ENCODE measurements around the gene MAML2.

Gene MAML2

GRCh38 chr11:96049426-96049825 is 293.6 kb downstream of the MAML2 start:
- no peak overlapping the region for H3K27ac ChIP-seq (ENCODE audit: low read depth in 2 of 2, low read length in 2 of 2)
- no peaks in the 10 kb centered on the region for H3K9me3 ChIP-seq (ENCODE audit: control insufficient read depth in 2 of 2, low read length in 2 of 2)
- no peak overlapping the region for H3K9ac ChIP-seq (ENCODE audit: low read depth in 1 of 2, low read length in 2 of 2)
- H3K4me1 ChIP-seq (ENCODE audit: control insufficient read depth in 2 of 2, insufficient read depth in 2 of 2, low read length in 2 of 2): no peaks in the 10 kb centered on the region
- no peaks in the 10 kb centered on the region for H3K36me3 ChIP-seq (ENCODE audit: control insufficient read depth in 2 of 2, insufficient read depth in 2 of 2, low read length in 2 of 2)
- no peak overlapping the region for H3K4me3 ChIP-seq (ENCODE audit: low read length in 2 of 2)
- H3K27me3 ChIP-seq (ENCODE audit: control insufficient read depth in 2 of 2, insufficient read depth in 2 of 2, low read length in 2 of 2): no peaks in the 10 kb centered on the region

GRCh38 chr11:96045622-96046456 is 297.2 kb downstream of the MAML2 start:
- no peak overlapping the region for H3K27ac ChIP-seq (ENCODE audit: low read depth in 2 of 2, low read length in 2 of 2)
- no peaks in the 10 kb centered on the region for H3K36me3 ChIP-seq (ENCODE audit: control insufficient read depth in 2 of 2, insufficient read depth in 2 of 2, low read length in 2 of 2)

DNA sequence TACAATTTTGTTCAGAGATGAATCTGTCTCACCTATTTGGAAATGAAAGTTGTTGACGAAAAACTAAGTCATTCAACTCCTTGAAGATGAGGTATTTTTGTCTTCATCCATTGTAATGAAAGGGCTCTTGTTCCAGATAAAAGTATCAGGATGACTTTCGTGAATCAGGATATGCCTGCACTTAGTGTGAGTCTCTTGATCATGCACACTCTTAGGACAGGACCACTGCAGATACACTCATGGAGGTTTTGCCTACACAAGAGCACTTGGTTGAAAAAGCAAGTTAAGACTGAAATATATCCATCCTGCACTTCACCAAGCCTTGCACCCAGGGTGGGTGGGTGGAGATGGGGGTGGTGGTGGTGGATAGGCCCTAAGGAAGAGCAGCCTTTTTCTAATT is 298.2 kb downstream of the MAML2 start:
- Histone ChIP-seq H3K27me3 (ENCODE audit: control insufficient read depth in 2 of 2, insufficient read depth in 2 of 2, low read length in 2 of 2) (no peaks in the 10 kb centered on the region), H3K4me1 (ENCODE audit: control insufficient read depth in 2 of 2, insufficient read depth in 2 of 2, low read length in 2 of 2) (no peaks in the 10 kb centered on the region), H3K27ac (ENCODE audit: low read depth in 2 of 2, low read length in 2 of 2) (no peak overlapping the region), H3K4me3 (ENCODE audit: low read length in 2 of 2) (no peak overlapping the region), H3K9ac (ENCODE audit: low read depth in 1 of 2, low read length in 2 of 2) (no peak overlapping the region), H3K9me3 (ENCODE audit: control insufficient read depth in 2 of 2, low read length in 2 of 2) (no peaks in the 10 kb centered on the region), H3K36me3 (ENCODE audit: control insufficient read depth in 2 of 2, insufficient read depth in 2 of 2, low read length in 2 of 2) (no peaks in the 10 kb centered on the region)

More at GRCh38 chr11:96045622-96046456, 297.2 kb downstream of the MAML2 start:
- Histone ChIP-seq H3K4me3 (ENCODE audit: low read length in 2 of 2) (no peak overlapping the region), H3K27me3 (ENCODE audit: control insufficient read depth in 2 of 2, insufficient read depth in 2 of 2, low read length in 2 of 2) (no peaks in the 10 kb centered on the region), H3K9ac (ENCODE audit: low read depth in 1 of 2, low read length in 2 of 2) (no peak overlapping the region), H3K9me3 (ENCODE audit: control insufficient read depth in 2 of 2, low read length in 2 of 2) (no peaks in the 10 kb centered on the region), H3K4me1 (ENCODE audit: control insufficient read depth in 2 of 2, insufficient read depth in 2 of 2, low read length in 2 of 2) (no peaks in the 10 kb centered on the region)

DNA sequence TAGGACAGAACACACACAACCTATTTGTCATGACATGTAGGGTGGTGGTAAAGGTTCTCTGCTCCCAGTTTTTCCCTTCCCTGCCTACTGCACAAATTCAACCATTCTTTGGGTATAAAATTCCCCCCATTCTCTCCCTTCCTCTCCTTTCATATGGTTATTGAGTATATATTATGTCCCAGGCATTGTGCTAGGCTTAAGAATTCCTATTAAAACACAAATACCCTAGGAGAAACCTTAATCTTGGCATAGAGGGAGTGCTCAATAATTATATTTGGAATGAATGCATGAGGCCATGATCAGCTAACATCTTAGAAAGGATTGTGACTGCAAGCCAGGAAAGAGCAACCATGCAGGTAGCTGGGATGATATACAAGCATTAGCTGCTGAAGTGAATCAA is 298.7 kb downstream of the MAML2 start:
- Histone ChIP-seq H3K9ac (ENCODE audit: low read depth in 1 of 2, low read length in 2 of 2) (no peak overlapping the region), H3K27ac (ENCODE audit: low read depth in 2 of 2, low read length in 2 of 2) (no peak overlapping the region), H3K36me3 (ENCODE audit: control insufficient read depth in 2 of 2, insufficient read depth in 2 of 2, low read length in 2 of 2) (no peaks in the 10 kb centered on the region), H3K9me3 (ENCODE audit: control insufficient read depth in 2 of 2, low read length in 2 of 2) (no peaks in the 10 kb centered on the region), H3K27me3 (ENCODE audit: control insufficient read depth in 2 of 2, insufficient read depth in 2 of 2, low read length in 2 of 2) (no peaks in the 10 kb centered on the region), H3K4me1 (ENCODE audit: control insufficient read depth in 2 of 2, insufficient read depth in 2 of 2, low read length in 2 of 2) (no peaks in the 10 kb centered on the region), H3K4me3 (ENCODE audit: low read length in 2 of 2) (no peak overlapping the region)

GRCh38 chr11:96043291-96043690 is 299.7 kb downstream of the MAML2 start:
- H3K27me3 ChIP-seq (ENCODE audit: control insufficient read depth in 2 of 2, insufficient read depth in 2 of 2, low read length in 2 of 2): no peaks in the 10 kb centered on the region
- no peaks in the 10 kb centered on the region for H3K9me3 ChIP-seq (ENCODE audit: control insufficient read depth in 2 of 2, low read length in 2 of 2)
- no peak overlapping the region for H3K4me3 ChIP-seq (ENCODE audit: low read length in 2 of 2)
- H3K36me3 ChIP-seq (ENCODE audit: control insufficient read depth in 2 of 2, insufficient read depth in 2 of 2, low read length in 2 of 2): no peaks in the 10 kb centered on the region
- H3K9ac ChIP-seq (ENCODE audit: low read depth in 1 of 2, low read length in 2 of 2): no peak overlapping the region
- no peaks in the 10 kb centered on the region for H3K4me1 ChIP-seq (ENCODE audit: control insufficient read depth in 2 of 2, insufficient read depth in 2 of 2, low read length in 2 of 2)
- H3K27ac ChIP-seq (ENCODE audit: low read depth in 2 of 2, low read length in 2 of 2): no peak overlapping the region

DNA sequence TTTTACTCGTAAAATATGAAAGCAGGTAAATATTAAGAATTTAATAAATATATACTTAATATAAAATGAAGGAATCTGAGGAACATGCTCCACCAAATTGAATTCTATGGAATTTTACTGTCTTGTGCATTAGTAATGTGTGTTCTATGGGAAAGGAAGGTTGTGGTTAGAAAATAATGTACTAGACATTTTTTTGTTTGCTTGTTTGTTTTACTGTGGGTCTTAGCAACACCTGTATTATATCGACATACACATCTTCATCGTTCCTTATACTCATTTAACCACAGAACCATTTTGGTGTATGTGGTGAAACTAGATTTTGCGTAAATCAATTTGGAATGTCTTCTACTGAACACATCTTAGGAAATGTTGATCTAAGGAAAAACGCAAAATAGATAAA is 304.9 kb downstream of the MAML2 start:
- Histone ChIP-seq H3K4me1 (ENCODE audit: control insufficient read depth in 2 of 2, insufficient read depth in 2 of 2, low read length in 2 of 2) (peaks cover 0 to 4% of the 10 kb centered on the region in 2 donors), H3K27me3 (ENCODE audit: control insufficient read depth in 2 of 2, insufficient read depth in 2 of 2, low read length in 2 of 2) (no peaks in the 10 kb centered on the region), H3K9ac (ENCODE audit: low read depth in 1 of 2, low read length in 2 of 2) (no peak overlapping the region), H3K27ac (ENCODE audit: low read depth in 2 of 2, low read length in 2 of 2) (no peak overlapping the region), H3K4me3 (ENCODE audit: low read length in 2 of 2) (no peak overlapping the region), H3K9me3 (ENCODE audit: control insufficient read depth in 2 of 2, low read length in 2 of 2) (no peaks in the 10 kb centered on the region), H3K36me3 (ENCODE audit: control insufficient read depth in 2 of 2, insufficient read depth in 2 of 2, low read length in 2 of 2) (no peaks in the 10 kb centered on the region)

- Histone ChIP-seq H3K4me3 (ENCODE audit: low read length in 2 of 2) (no peak overlapping the region), H3K9me3 (ENCODE audit: control insufficient read depth in 2 of 2, low read length in 2 of 2) (no peaks in the 10 kb centered on the region), H3K27ac (ENCODE audit: low read depth in 2 of 2, low read length in 2 of 2) (no peak overlapping the region), H3K36me3 (ENCODE audit: control insufficient read depth in 2 of 2, insufficient read depth in 2 of 2, low read length in 2 of 2) (no peaks in the 10 kb centered on the region), H3K9ac (ENCODE audit: low read depth in 1 of 2, low read length in 2 of 2) (no peak overlapping the region), H3K4me1 (ENCODE audit: control insufficient read depth in 2 of 2, insufficient read depth in 2 of 2, low read length in 2 of 2) (peaks cover 0 to 4% of the 10 kb centered on the region in 2 donors), H3K27me3 (ENCODE audit: control insufficient read depth in 2 of 2, insufficient read depth in 2 of 2, low read length in 2 of 2) (no peaks in the 10 kb centered on the region)
Measured at GRCh38 chr11:96037405-96037949, 305.5 kb downstream of the MAML2 start.

DNA sequence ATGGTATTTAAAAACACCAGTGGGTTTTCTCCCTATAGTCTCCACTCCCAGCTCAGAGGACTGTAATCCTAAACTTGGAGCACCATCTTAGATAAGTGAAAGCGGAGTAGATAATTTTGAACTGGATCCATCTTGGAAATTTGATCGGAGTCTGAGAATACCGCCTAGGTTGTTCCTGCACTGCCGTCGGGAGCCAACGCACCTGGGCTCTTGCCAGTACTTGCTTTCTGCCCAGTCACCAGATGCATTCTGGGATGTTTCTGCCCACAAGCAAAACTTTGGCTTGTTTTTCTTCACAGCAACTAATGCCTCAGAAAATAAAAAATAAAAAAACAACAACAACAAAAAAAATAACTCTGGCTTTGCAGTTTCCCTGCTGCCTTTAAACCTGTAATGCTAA is 306.1 kb downstream of the MAML2 start:
- Histone ChIP-seq H3K4me1 (ENCODE audit: control insufficient read depth in 2 of 2, insufficient read depth in 2 of 2, low read length in 2 of 2) (peaks cover 0 to 4% of the 10 kb centered on the region in 2 donors), H3K36me3 (ENCODE audit: control insufficient read depth in 2 of 2, insufficient read depth in 2 of 2, low read length in 2 of 2) (no peaks in the 10 kb centered on the region), H3K27ac (ENCODE audit: low read depth in 2 of 2, low read length in 2 of 2) (no peak overlapping the region), H3K9me3 (ENCODE audit: control insufficient read depth in 2 of 2, low read length in 2 of 2) (no peaks in the 10 kb centered on the region), H3K27me3 (ENCODE audit: control insufficient read depth in 2 of 2, insufficient read depth in 2 of 2, low read length in 2 of 2) (no peaks in the 10 kb centered on the region), H3K9ac (ENCODE audit: low read depth in 1 of 2, low read length in 2 of 2) (no peak overlapping the region), H3K4me3 (ENCODE audit: low read length in 2 of 2) (no peak overlapping the region)

GRCh38 chr11:96035740-96036078 is 307.3 kb downstream of the MAML2 start:
- no peak overlapping the region for H3K9ac ChIP-seq (ENCODE audit: low read depth in 1 of 2, low read length in 2 of 2)
- no peaks in the 10 kb centered on the region for H3K9me3 ChIP-seq (ENCODE audit: control insufficient read depth in 2 of 2, low read length in 2 of 2)
- no peaks in the 10 kb centered on the region for H3K27me3 ChIP-seq (ENCODE audit: control insufficient read depth in 2 of 2, insufficient read depth in 2 of 2, low read length in 2 of 2)
- no peak overlapping the region for H3K4me3 ChIP-seq (ENCODE audit: low read length in 2 of 2)
- H3K4me1 ChIP-seq (ENCODE audit: control insufficient read depth in 2 of 2, insufficient read depth in 2 of 2, low read length in 2 of 2): peaks cover 0 to 4% of the 10 kb centered on the region in 2 donors
- H3K36me3 ChIP-seq (ENCODE audit: control insufficient read depth in 2 of 2, insufficient read depth in 2 of 2, low read length in 2 of 2): peaks cover 0 to under 1% of the 10 kb centered on the region in 2 donors
- no peak overlapping the region for H3K27ac ChIP-seq (ENCODE audit: low read depth in 2 of 2, low read length in 2 of 2)

- peaks cover 0 to 2% of the 10 kb centered on the region in 2 donors for H3K36me3 ChIP-seq (ENCODE audit: control insufficient read depth in 2 of 2, insufficient read depth in 2 of 2, low read length in 2 of 2)
- no peak overlapping the region for H3K9ac ChIP-seq (ENCODE audit: low read depth in 1 of 2, low read length in 2 of 2)
- H3K27ac ChIP-seq (ENCODE audit: low read depth in 2 of 2, low read length in 2 of 2): no peak overlapping the region
- no peaks in the 10 kb centered on the region for H3K27me3 ChIP-seq (ENCODE audit: control insufficient read depth in 2 of 2, insufficient read depth in 2 of 2, low read length in 2 of 2)
- no peak overlapping the region for H3K4me3 ChIP-seq (ENCODE audit: low read length in 2 of 2)
- H3K9me3 ChIP-seq (ENCODE audit: control insufficient read depth in 2 of 2, low read length in 2 of 2): no peaks in the 10 kb centered on the region
- H3K4me1 ChIP-seq (ENCODE audit: control insufficient read depth in 2 of 2, insufficient read depth in 2 of 2, low read length in 2 of 2): peaks cover 0 to 4% of the 10 kb centered on the region in 2 donors
Measured at GRCh38 chr11:96035031-96035739, 307.8 kb downstream of the MAML2 start.
